Measurements from ENCODE around the gene FHOD1. TPM values are rescaled to one million over a fixed set of nuclear protein-coding genes. Genes with fewer than 3 reads are reported as not detected.

The FHOD1 gene
- total and polyA plus RNA-seq, 9 of the 15 experiments (the other 6 are each of a cell fraction or from before 2014, with no cell fraction given): 18.7 to 126 (median 32.3) TPM

DNA sequence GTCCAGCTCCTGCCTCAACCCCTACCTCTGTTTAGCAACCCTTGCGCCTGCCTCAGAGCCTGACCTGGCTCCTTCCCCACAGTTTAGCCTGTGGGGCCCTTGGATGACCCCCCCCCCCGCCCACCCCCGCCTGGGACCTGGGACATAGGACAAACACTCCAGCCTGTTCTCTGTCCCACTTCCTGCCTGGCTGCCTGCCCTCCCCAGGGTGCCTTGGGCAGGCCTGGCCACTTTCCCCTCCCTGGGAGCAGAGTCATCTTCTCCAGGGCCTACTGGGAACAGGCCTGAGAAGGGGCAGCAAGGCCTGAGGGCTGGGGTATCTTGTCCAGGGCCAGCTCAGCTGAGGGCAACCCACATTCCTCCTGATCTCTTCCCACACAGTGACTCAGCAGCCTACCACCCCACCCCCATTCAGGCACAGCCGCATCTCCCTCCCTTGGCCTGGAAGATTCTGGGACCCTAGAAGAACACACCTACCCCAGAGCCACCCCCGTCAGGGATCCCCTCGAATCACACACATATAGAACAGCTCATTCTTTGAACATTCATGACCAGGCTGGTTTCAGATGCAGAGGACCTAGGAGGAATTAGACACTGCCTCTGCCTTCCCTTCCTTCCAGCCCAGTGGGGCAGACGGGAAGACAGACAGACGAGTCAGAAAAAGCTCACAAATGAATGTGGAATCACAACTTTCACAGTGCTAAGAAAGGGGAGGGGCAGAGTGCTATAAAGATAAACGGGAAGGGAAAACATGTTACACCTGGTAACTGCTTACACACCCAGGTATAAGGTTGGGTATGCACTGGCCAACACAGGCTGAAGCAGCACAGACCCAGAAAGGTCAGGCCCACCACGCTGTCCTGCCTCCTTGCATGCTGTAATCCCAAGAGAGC is 6.0 kb downstream of the FHOD1 start (continued):
- TF ChIP-seq, protein P1, sequence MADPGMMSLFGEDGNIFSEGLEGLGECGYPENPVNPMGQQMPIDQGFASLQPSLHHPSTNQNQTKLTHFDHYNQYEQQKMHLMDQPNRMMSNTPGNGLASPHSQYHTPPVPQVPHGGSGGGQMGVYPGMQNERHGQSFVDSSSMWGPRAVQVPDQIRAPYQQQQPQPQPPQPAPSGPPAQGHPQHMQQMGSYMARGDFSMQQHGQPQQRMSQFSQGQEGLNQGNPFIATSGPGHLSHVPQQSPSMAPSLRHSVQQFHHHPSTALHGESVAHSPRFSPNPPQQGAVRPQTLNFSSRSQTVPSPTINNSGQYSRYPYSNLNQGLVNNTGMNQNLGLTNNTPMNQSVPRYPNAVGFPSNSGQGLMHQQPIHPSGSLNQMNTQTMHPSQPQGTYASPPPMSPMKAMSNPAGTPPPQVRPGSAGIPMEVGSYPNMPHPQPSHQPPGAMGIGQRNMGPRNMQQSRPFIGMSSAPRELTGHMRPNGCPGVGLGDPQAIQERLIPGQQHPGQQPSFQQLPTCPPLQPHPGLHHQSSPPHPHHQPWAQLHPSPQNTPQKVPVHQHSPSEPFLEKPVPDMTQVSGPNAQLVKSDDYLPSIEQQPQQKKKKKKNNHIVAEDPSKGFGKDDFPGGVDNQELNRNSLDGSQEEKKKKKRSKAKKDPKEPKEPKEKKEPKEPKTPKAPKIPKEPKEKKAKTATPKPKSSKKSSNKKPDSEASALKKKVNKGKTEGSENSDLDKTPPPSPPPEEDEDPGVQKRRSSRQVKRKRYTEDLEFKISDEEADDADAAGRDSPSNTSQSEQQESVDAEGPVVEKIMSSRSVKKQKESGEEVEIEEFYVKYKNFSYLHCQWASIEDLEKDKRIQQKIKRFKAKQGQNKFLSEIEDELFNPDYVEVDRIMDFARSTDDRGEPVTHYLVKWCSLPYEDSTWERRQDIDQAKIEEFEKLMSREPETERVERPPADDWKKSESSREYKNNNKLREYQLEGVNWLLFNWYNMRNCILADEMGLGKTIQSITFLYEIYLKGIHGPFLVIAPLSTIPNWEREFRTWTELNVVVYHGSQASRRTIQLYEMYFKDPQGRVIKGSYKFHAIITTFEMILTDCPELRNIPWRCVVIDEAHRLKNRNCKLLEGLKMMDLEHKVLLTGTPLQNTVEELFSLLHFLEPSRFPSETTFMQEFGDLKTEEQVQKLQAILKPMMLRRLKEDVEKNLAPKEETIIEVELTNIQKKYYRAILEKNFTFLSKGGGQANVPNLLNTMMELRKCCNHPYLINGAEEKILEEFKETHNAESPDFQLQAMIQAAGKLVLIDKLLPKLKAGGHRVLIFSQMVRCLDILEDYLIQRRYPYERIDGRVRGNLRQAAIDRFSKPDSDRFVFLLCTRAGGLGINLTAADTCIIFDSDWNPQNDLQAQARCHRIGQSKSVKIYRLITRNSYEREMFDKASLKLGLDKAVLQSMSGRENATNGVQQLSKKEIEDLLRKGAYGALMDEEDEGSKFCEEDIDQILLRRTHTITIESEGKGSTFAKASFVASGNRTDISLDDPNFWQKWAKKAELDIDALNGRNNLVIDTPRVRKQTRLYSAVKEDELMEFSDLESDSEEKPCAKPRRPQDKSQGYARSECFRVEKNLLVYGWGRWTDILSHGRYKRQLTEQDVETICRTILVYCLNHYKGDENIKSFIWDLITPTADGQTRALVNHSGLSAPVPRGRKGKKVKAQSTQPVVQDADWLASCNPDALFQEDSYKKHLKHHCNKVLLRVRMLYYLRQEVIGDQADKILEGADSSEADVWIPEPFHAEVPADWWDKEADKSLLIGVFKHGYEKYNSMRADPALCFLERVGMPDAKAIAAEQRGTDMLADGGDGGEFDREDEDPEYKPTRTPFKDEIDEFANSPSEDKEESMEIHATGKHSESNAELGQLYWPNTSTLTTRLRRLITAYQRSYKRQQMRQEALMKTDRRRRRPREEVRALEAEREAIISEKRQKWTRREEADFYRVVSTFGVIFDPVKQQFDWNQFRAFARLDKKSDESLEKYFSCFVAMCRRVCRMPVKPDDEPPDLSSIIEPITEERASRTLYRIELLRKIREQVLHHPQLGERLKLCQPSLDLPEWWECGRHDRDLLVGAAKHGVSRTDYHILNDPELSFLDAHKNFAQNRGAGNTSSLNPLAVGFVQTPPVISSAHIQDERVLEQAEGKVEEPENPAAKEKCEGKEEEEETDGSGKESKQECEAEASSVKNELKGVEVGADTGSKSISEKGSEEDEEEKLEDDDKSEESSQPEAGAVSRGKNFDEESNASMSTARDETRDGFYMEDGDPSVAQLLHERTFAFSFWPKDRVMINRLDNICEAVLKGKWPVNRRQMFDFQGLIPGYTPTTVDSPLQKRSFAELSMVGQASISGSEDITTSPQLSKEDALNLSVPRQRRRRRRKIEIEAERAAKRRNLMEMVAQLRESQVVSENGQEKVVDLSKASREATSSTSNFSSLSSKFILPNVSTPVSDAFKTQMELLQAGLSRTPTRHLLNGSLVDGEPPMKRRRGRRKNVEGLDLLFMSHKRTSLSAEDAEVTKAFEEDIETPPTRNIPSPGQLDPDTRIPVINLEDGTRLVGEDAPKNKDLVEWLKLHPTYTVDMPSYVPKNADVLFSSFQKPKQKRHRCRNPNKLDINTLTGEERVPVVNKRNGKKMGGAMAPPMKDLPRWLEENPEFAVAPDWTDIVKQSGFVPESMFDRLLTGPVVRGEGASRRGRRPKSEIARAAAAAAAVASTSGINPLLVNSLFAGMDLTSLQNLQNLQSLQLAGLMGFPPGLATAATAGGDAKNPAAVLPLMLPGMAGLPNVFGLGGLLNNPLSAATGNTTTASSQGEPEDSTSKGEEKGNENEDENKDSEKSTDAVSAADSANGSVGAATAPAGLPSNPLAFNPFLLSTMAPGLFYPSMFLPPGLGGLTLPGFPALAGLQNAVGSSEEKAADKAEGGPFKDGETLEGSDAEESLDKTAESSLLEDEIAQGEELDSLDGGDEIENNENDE (IDR thresholded peaks at IDR 0.05; ENCODE audit: low read depth, low read length): no peak
- TF ChIP-seq ZNF263 (CRISPR knock-in tag; IDR thresholded peaks at IDR 0.05; ENCODE audit: borderline replicate concordance) (no peak), ZC3H11A (IDR thresholded peaks at IDR 0.05; ENCODE audit: low read depth, low read length) (no peak), ZBTB7A (IDR thresholded peaks at IDR 0.05; ENCODE audit: borderline replicate concordance, control insufficient read depth, low read depth, low read length) (0 out of 2 replicates have a peak, but pooled peaks have one; percentile 61), SRSF3 (IDR thresholded peaks at IDR 0.05; ENCODE audit: insufficient read depth, low read length) (no peak), CCNT2 (IDR thresholded peaks at IDR 0.05; ENCODE audit: borderline replicate concordance, extremely low read depth, insufficient read length, low read depth, low read length) (no peak), ZKSCAN1 (IDR thresholded peaks at IDR 0.05; ENCODE audit: low read depth, low read length) (no peak), POLR2G (IDR thresholded peaks at IDR 0.05; ENCODE audit: low read depth, low read length) (no peak; the same call in 1 of the 2 replicates), RAD21 (CRISPR knock-in tag; conservative IDR thresholded peaks at IDR 0.05 in 1 of 2, IDR thresholded peaks at IDR 0.05 in 1 of 2) (no peak)
- TF ChIP-seq, protein P2, sequence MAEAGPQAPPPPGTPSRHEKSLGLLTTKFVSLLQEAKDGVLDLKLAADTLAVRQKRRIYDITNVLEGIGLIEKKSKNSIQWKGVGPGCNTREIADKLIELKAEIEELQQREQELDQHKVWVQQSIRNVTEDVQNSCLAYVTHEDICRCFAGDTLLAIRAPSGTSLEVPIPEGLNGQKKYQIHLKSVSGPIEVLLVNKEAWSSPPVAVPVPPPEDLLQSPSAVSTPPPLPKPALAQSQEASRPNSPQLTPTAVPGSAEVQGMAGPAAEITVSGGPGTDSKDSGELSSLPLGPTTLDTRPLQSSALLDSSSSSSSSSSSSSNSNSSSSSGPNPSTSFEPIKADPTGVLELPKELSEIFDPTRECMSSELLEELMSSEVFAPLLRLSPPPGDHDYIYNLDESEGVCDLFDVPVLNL (CRISPR knock-in tag; IDR thresholded peaks at IDR 0.05; ENCODE audit: low read depth): no peak
- TF ChIP-seq, protein P3, sequence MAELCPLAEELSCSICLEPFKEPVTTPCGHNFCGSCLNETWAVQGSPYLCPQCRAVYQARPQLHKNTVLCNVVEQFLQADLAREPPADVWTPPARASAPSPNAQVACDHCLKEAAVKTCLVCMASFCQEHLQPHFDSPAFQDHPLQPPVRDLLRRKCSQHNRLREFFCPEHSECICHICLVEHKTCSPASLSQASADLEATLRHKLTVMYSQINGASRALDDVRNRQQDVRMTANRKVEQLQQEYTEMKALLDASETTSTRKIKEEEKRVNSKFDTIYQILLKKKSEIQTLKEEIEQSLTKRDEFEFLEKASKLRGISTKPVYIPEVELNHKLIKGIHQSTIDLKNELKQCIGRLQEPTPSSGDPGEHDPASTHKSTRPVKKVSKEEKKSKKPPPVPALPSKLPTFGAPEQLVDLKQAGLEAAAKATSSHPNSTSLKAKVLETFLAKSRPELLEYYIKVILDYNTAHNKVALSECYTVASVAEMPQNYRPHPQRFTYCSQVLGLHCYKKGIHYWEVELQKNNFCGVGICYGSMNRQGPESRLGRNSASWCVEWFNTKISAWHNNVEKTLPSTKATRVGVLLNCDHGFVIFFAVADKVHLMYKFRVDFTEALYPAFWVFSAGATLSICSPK (IDR thresholded peaks at IDR 0.05; ENCODE audit: borderline replicate concordance): no peak

Measured in K562 (cell line).